GM23248 (cell line): ENCODE measurements around the gene PTPN1.

Experiments
- EZH2 ChIP-seq: fragments of 200-600 bp; sonication (generic); IDR thresholded peaks from 2 replicates; pipeline ENCODE4 v1.6.1; 2018; ENCODE audit warnings: antibody characterized with exemption, mild to moderate bottlenecking; ENCODE audit not compliant: insufficient read depth, poor library complexity, severe bottlenecking
- EZH2phosphoT487 ChIP-seq: fragments of 200-600 bp; sonication (generic); IDR thresholded peaks from 2 replicates; pipeline ENCODE4 v1.6.1; 2018; ENCODE audit warnings: antibody characterized with exemption, moderate library complexity, mild to moderate bottlenecking, low read depth; ENCODE audit not compliant: insufficient read depth

GRCh38 chr20:50557549-50558134, 47.5 kb downstream of the PTPN1 start:
- TF ChIP-seq EZH2 (no peak), EZH2phosphoT487 (no peak)
